ENCODE measurements around the gene POLR1F. TPM values are rescaled to one million over a fixed set of nuclear protein-coding genes. Genes with fewer than 3 reads are reported as not detected.

The POLR1F gene
- total RNA-seq, 1 experiment from 2014 or later = 24.9 TPM

- H3K4me1 Mint-ChIP-seq = no peaks in the 10 kb centered on the region
- H3K9me3 Mint-ChIP-seq = no peaks in the 10 kb centered on the region
- no peak overlapping the region for H4K91ac ChIP-seq (ENCODE audit: insufficient read length, low read depth, low read length)
- no peak overlapping the region for H2BK12ac ChIP-seq (ENCODE audit: insufficient read length, low read depth, low read length)
- H2BK15ac ChIP-seq (ENCODE audit: low read depth, low read length) = no peak overlapping the region
- H3K9me3 ChIP-seq (ENCODE audit: control insufficient read depth, low read depth, low read length) = no peaks in the 10 kb centered on the region
- H2BK5ac ChIP-seq (ENCODE audit: insufficient read length, low read length) = no peak overlapping the region
- no peak overlapping the region for H2AFZ ChIP-seq (ENCODE audit: low read length)
- no peak overlapping the region for H3T11ph ChIP-seq (ENCODE audit: low read length)
- H3K27me3 ChIP-seq (ENCODE audit: insufficient read depth, low read length) = no peaks in the 10 kb centered on the region
- H3K23me2 ChIP-seq (ENCODE audit: insufficient read length, low read depth, low read length, poor library complexity, severe bottlenecking) = no peaks in the 10 kb centered on the region
- H3K18ac ChIP-seq (ENCODE audit: insufficient read length, low read depth, low read length) = no peak overlapping the region
- no peak overlapping the region for H2BK120ac ChIP-seq (ENCODE audit: low read depth, low read length, poor library complexity, severe bottlenecking)
- no peak overlapping the region for H4K8ac ChIP-seq (replicated peaks; ENCODE audit: insufficient read length, low read depth, low read length)
- no peak overlapping the region for H2BK20ac ChIP-seq (ENCODE audit: low read depth, low read length, poor library complexity, severe bottlenecking)
- DNase-seq = no peak
- TF ChIP-seq CTCF (conservative IDR thresholded peaks at IDR 0.05) = peak; percentile 82
- H3K27me3 Mint-ChIP-seq (ENCODE audit: low read depth) = no peaks in the 10 kb centered on the region
- no peak overlapping the region for H3K14ac ChIP-seq (ENCODE audit: insufficient read depth, low read length)
- H3K79me1 ChIP-seq (ENCODE audit: insufficient read depth, low read depth, low read length, poor library complexity, severe bottlenecking) = no peaks in the 10 kb centered on the region
- H3K4me2 ChIP-seq (ENCODE audit: insufficient read depth, insufficient read length, low read length) = no peak overlapping the region
- H2AK5ac ChIP-seq (ENCODE audit: insufficient read length, low read length) = no peak overlapping the region
- H3K23ac ChIP-seq (ENCODE audit: insufficient read length, low read depth, low read length) = no peak overlapping the region
- no peak overlapping the region for H3K56ac ChIP-seq (ENCODE audit: insufficient read length, low read depth, low read length)
- no peak overlapping the region for H3K4ac ChIP-seq (ENCODE audit: low read depth, low read length)
- H4K20me1 ChIP-seq (ENCODE audit: control insufficient read depth, insufficient read depth, insufficient read length) = no peaks in the 10 kb centered on the region
- no CpG with 5 or more reads among the region's 6 CpGs for WGBS (ENCODE audit: extremely low coverage, insufficient read length, low lambda C conversion rate)
- no peaks in the 10 kb centered on the region for H3K36me3 Mint-ChIP-seq (ENCODE audit: insufficient read depth in 1 of 3, low read depth in 3 of 3)
- no peak overlapping the region; a peak in 1 of 7 replicates for H3K27ac Mint-ChIP-seq
- H3K4me3 Mint-ChIP-seq = no peak overlapping the region
- H3K4me1 ChIP-seq (ENCODE audit: insufficient read depth, low read length) = no peaks in the 10 kb centered on the region
- no peaks in the 10 kb centered on the region for H3K79me2 ChIP-seq (ENCODE audit: insufficient read depth, low read length)
- H3K27ac ChIP-seq (ENCODE audit: insufficient read length, low read depth, low read length) = no peak overlapping the region
- H4K5ac ChIP-seq (ENCODE audit: insufficient read length, low read depth, low read length) = no peak overlapping the region
- H3K9ac ChIP-seq (ENCODE audit: extremely low read depth, insufficient read length, low read length) = no peak overlapping the region
Measured at GRCh38 chr7:19754521-19755116, 45.8 kb upstream of the POLR1F start.

Measured in H9 (cell line).